ENCODE measurements around the gene CAPNS1.
"Not testable (repeated sequence)": the region's sequence is repeated elsewhere in the genome, so short reads cannot be mapped to it uniquely, and the experiment has no call there.

Gene CAPNS1

GRCh38 chr19:36182612-36183244 lies 42.9 kb downstream of the CAPNS1 start:
- in situ Hi-C loops (cut with HindIII; ENCODE audit: low pct_unique_long_range_greater_than_20kb, low sequenced_read_pairs): no loop called here
- TF ChIP-seq JUND (IDR thresholded peaks at IDR 0.05; ENCODE audit: low read depth): no peak
- no peak for DNase-seq (ENCODE audit: low read depth in 1 of 2, low spot score in 1 of 2)

GRCh38 chr19:36183245-36183628 lies 43.4 kb downstream of the CAPNS1 start:
- no peak for TF ChIP-seq JUND (IDR thresholded peaks at IDR 0.05; ENCODE audit: low read depth)
- in situ Hi-C loops (cut with HindIII; ENCODE audit: low pct_unique_long_range_greater_than_20kb, low sequenced_read_pairs): no loop called here
- DNase-seq (ENCODE audit: low read depth in 1 of 2, low spot score in 1 of 2): no peak

- in situ Hi-C loops (cut with HindIII; ENCODE audit: low pct_unique_long_range_greater_than_20kb, low sequenced_read_pairs); DNase-seq (ENCODE audit: low read depth in 1 of 2, low spot score in 1 of 2): not testable (repeated sequence)
Observed at GRCh38 chr19:36186722-36187121, 46.9 kb downstream of the CAPNS1 start.

- in situ Hi-C loops (cut with HindIII; ENCODE audit: low pct_unique_long_range_greater_than_20kb, low sequenced_read_pairs): no loop called here
- no peak for TF ChIP-seq JUND (IDR thresholded peaks at IDR 0.05; ENCODE audit: low read depth)
- no peak for DNase-seq (ENCODE audit: low read depth in 1 of 2, low spot score in 1 of 2)
Observed at GRCh38 chr19:36196249-36196648, 56.4 kb downstream of the CAPNS1 start.

GRCh38 chr19:36198119-36198518 lies 58.3 kb downstream of the CAPNS1 start:
- no peak for DNase-seq (ENCODE audit: low read depth in 1 of 2, low spot score in 1 of 2)
- in situ Hi-C loops (cut with HindIII; ENCODE audit: low pct_unique_long_range_greater_than_20kb, low sequenced_read_pairs): no loop called here
- TF ChIP-seq JUND (IDR thresholded peaks at IDR 0.05; ENCODE audit: low read depth): no peak

Measured in T47D (cell line).